Gastroesophageal sphincter (tissue), 3 donors: ENCODE data around the gene CACNG1.
"Not testable (repeated sequence)": the region's sequence is repeated elsewhere in the genome, so short reads cannot be mapped to it uniquely, and the experiment has no call there.

Experiments used
- CTCF ChIP-seq, 4 experiments: fragments of 200-600 bp in 2 of 4; fragments of 450-650 bp in 2 of 4; sonication (generic) in 1 of 4; IDR thresholded peaks; one replicate each; pipeline ENCODE4 v1.5.1; 2017 to 2019; ENCODE audit warnings: antibody characterized with exemption in 4 of 4, mild to moderate bottlenecking in 2 of 4, moderate library complexity in 2 of 4
- EP300 ChIP-seq: sonication (generic); formaldehyde crosslinking; IDR thresholded peaks from one replicate; pipeline ENCODE4 v1.6.1; 2017; ENCODE audit warnings: antibody characterized with exemption, mild to moderate bottlenecking
- POLR2A ChIP-seq, 2 donors: fragments of 450-650 bp; IDR thresholded peaks; one replicate each; pipeline ENCODE4 v1.6.1; 2017; ENCODE audit warnings: antibody characterized with exemption in 2 of 2, mild to moderate bottlenecking in 2 of 2, moderate library complexity in 1 of 2
- POLR2AphosphoS5 ChIP-seq: sonication (generic); formaldehyde crosslinking; IDR thresholded peaks from one replicate; pipeline ENCODE4 v1.6.1; 2017; ENCODE audit warnings: antibody characterized with exemption

GRCh38 chr17:67041119-67041518, 3.2 kb upstream of the CACNG1 start:
- not testable (repeated sequence) for TF ChIP-seq CTCF (IDR thresholded peaks at IDR 0.05); POLR2A (IDR thresholded peaks at IDR 0.05); EP300; POLR2AphosphoS5
